H1 (cell line): ENCODE measurements around the gene AQP2. TPM values are rescaled to one million over a fixed set of nuclear protein-coding genes. Genes with fewer than 3 reads are reported as not detected.

Experiments
- CHD1 ChIP-seq: IDR thresholded peaks from 2 replicates; pipeline ENCODE4 v1.6.1; 2012; ENCODE audit warnings: low read depth, low read length, improper control_type of control experiment
- CHD7 ChIP-seq: fragments of 300-600 bp; sonication (generic); IDR thresholded peaks from 2 replicates; pipeline ENCODE4 v1.7.1; 2012; ENCODE audit warnings: low read length, moderate library complexity, mild to moderate bottlenecking, inconsistent platforms; ENCODE audit not compliant: insufficient replicate concordance
- EGR1 ChIP-seq: IDR thresholded peaks from 2 replicates; pipeline ENCODE4 v1.6.1; 2011; ENCODE audit warnings: low read depth, low read length, borderline replicate concordance
- JUND ChIP-seq: IDR thresholded peaks from 2 replicates; pipeline ENCODE4 v1.6.1; 2011; ENCODE audit warnings: mild to moderate bottlenecking, improper control_type of control experiment, low read length
- SIN3A ChIP-seq, 2 experiments: IDR thresholded peaks in 1 of 2; conservative IDR thresholded peaks in 1 of 2; 2 replicates each; pipeline ENCODE4 v1.6.1; 2011 to 2012; ENCODE audit warnings: low read length in 2 of 2, improper control_type of control experiment in 1 of 2, low read depth in 1 of 2, mild to moderate bottlenecking in 1 of 2
- polyA plus RNA-seq, 7 experiments: library from polyadenylated mRNA; depleted of rRNA in 3 of 7; stranded (reverse) in 5 of 7; unstranded in 2 of 7; fragments of >200 nt in 5 of 7; fragments of 200-250 nt in 2 of 7; gene quantifications; 1 replicate in 5 of 7; 2 replicates in 1 of 7; 4 replicates in 1 of 7; pipeline versions ENCODE4 v1.2.1 to v1.2.3, GENCODE V29; 2011 to 2013; ENCODE audit warnings: missing spikeins in 2 of 7, mixed read lengths in 2 of 7
- total RNA-seq: library from RNA; stranded (reverse); fragmentation: NEBNext Ultra II Directional; extraction: Animal tissue kit (Norgen Biotek cat#: 25700); gene quantifications from 2 replicates; pipeline ENCODE4 v1.2.1, GENCODE V29; 2021

Gene AQP2
- total and polyA plus RNA-seq, 2 of the 8 experiments (the other 6 are each of a cell fraction or from before 2014, with no cell fraction given), result not detected

DNA sequence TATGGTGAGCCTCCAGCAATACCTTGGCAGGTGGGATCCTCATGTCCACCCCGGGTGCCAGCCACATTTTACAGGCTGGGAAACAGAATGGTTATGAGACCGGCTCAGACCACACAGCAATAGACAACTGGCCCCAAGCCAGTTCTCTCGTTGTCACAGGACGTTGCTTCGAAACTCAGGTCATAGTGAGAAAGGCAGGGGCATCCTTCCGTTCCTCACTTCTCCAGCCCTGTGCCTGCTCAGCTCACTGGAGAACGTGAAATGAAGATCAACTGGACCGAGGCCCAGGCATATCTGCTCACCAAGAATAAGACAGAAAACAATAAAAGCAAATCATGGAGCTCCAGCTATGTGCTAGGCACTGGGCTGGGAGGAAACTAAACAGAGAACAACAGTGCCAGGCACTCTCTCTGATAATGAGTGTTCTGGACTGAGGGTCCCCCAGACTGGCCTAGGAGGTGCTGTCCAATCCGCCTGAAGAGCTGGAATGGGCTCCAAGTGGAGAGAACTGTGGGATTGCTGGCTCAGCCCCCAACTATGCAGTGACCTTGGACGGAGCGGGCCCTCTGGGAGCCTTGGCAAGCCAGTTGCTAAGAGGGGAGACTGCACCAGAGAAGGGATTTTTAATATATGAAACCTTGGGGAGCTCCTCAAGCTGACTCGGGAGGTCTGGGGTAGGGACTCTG lies 28.0 kb upstream of the AQP2 start (continued):
- TF ChIP-seq CHD7, result no peak
- TF ChIP-seq CHD1, result no peak
- no peak for TF ChIP-seq SIN3A (conservative IDR thresholded peaks at IDR 0.05 in 1 of 2, IDR thresholded peaks at IDR 0.05 in 1 of 2; ENCODE audit: low read depth in 1 of 2, low read length in 2 of 2)
- no peak for TF ChIP-seq JUND
- no peak for TF ChIP-seq EGR1
